ENCODE measurements around the gene CAPZB.

CAPZB gene

GRCh38 chr1:19468397-19468956 lies 16.9 kb downstream of the CAPZB start:
- peak overlapping the region; percentile 65 to 87 (median 76) for H3K27ac ChIP-seq
- TF ChIP-seq Cebpa-rat (IDR thresholded peaks at IDR 0.05) = no peak
- H3K4me1 ChIP-seq = peaks cover 57 to 99% (median 90%) of the 10 kb centered on the region in 10 experiments
- peaks cover 13 to 59% (median 44%) of the 10 kb centered on the region in 11 experiments; a peak in 19 of 22 replicates for H3K36me3 ChIP-seq
- peak overlapping the region in 8 of 10 experiments; percentile 21 to 54 (median 37); a peak in 12 of 20 replicates for H3K4me3 ChIP-seq
- no peaks in the 10 kb centered on the region for H3K9me3 ChIP-seq (replicated peaks in 1 of 11)
- no peaks in the 10 kb centered on the region; a peak in 1 of 22 replicates for H3K27me3 ChIP-seq
- H3K4me2 ChIP-seq = peak overlapping the region; percentile 73 to 98 (median 93)
- peaks cover 91 to 100% (median 98%) of the 10 kb centered on the region in 11 experiments for H4K20me1 ChIP-seq
- H3K9ac ChIP-seq = peak overlapping the region; percentile 45 to 77 (median 66); a peak in 21 of 22 replicates

GRCh38 chr1:19467199-19468187 lies 17.8 kb downstream of the CAPZB start:
- H3K4me2 ChIP-seq = peak overlapping the region; percentile 73 to 98 (median 93)
- TF ChIP-seq Cebpa-rat (IDR thresholded peaks at IDR 0.05) = no peak
- H4K20me1 ChIP-seq = peaks cover 93 to 100% (median 98%) of the 10 kb centered on the region in 11 experiments
- H3K36me3 ChIP-seq = peaks cover 6 to 52% (median 37%) of the 10 kb centered on the region in 11 experiments; a peak in 18 of 22 replicates
- peak overlapping the region; percentile 34 to 77 (median 66); a peak in 13 of 22 replicates for H3K9ac ChIP-seq
- H3K4me3 ChIP-seq = peak overlapping the region in 3 of 10 experiments; percentile 36 to 54 (median 46); a peak in 3 of 20 replicates
- peak overlapping the region in 9 of 11 experiments; percentile 10 to 87 (median 77); a peak in 13 of 22 replicates for H3K27ac ChIP-seq
- no peaks in the 10 kb centered on the region for H3K9me3 ChIP-seq (replicated peaks in 1 of 11)
- peaks cover 67 to 99% (median 92%) of the 10 kb centered on the region in 10 experiments for H3K4me1 ChIP-seq
- H3K27me3 ChIP-seq = no peaks in the 10 kb centered on the region; a peak in 1 of 22 replicates

- Histone ChIP-seq H3K27ac (no peak overlapping the region), H3K4me3 (no peak overlapping the region), H3K4me2 (peak overlapping the region in 3 of 11 experiments; percentile 94 to 98 (median 98); a peak in 5 of 22 replicates), H3K27me3 (no peaks in the 10 kb centered on the region; a peak in 1 of 22 replicates), H3K9ac (no peak overlapping the region), H3K4me1 (peaks cover 68 to 97% (median 92%) of the 10 kb centered on the region in 10 experiments), H3K9me3 (replicated peaks in 1 of 11) (no peaks in the 10 kb centered on the region), H3K36me3 (peaks cover 3 to 44% (median 31%) of the 10 kb centered on the region in 11 experiments; a peak in 19 of 22 replicates), H4K20me1 (peaks cover 95 to 100% (median 98%) of the 10 kb centered on the region in 11 experiments)
- no peak for TF ChIP-seq Cebpa-rat (IDR thresholded peaks at IDR 0.05)
Observed at GRCh38 chr1:19466112-19466561, 19.2 kb downstream of the CAPZB start.

GRCh38 chr1:19465650-19466049 lies 19.7 kb downstream of the CAPZB start:
- H3K9me3 ChIP-seq (replicated peaks in 1 of 11) = no peaks in the 10 kb centered on the region
- no peak overlapping the region for H3K4me3 ChIP-seq
- H4K20me1 ChIP-seq = peaks cover 93 to 100% (median 97%) of the 10 kb centered on the region in 11 experiments
- H3K27ac ChIP-seq = no peak overlapping the region
- H3K4me2 ChIP-seq = peak overlapping the region in 4 of 11 experiments; percentile 85 to 98 (median 96); a peak in 7 of 22 replicates
- H3K9ac ChIP-seq = no peak overlapping the region
- H3K36me3 ChIP-seq = peaks cover 0 to 42% (median 27%) of the 10 kb centered on the region in 11 experiments; a peak in 19 of 22 replicates
- no peak for TF ChIP-seq Cebpa-rat (IDR thresholded peaks at IDR 0.05)
- peaks cover 65 to 94% (median 88%) of the 10 kb centered on the region in 10 experiments for H3K4me1 ChIP-seq
- no peaks in the 10 kb centered on the region; a peak in 1 of 22 replicates for H3K27me3 ChIP-seq

- H3K4me2 ChIP-seq = peak overlapping the region in 6 of 11 experiments; percentile 26 to 98 (median 90); a peak in 10 of 22 replicates
- H3K36me3 ChIP-seq = peaks cover 0 to 44% (median 27%) of the 10 kb centered on the region in 11 experiments; a peak in 19 of 22 replicates
- H3K9me3 ChIP-seq (replicated peaks in 1 of 11) = no peaks in the 10 kb centered on the region
- peaks cover 61 to 94% (median 84%) of the 10 kb centered on the region in 10 experiments for H3K4me1 ChIP-seq
- H4K20me1 ChIP-seq = peaks cover 91 to 100% (median 97%) of the 10 kb centered on the region in 11 experiments
- H3K4me3 ChIP-seq = no peak overlapping the region
- H3K9ac ChIP-seq = no peak overlapping the region
- no peaks in the 10 kb centered on the region; a peak in 1 of 22 replicates for H3K27me3 ChIP-seq
- H3K27ac ChIP-seq = no peak overlapping the region
- no peak for TF ChIP-seq Cebpa-rat (IDR thresholded peaks at IDR 0.05)
Observed at GRCh38 chr1:19465123-19465522, 20.2 kb downstream of the CAPZB start.

- Histone ChIP-seq H3K9ac (no peak overlapping the region), H3K27ac (0 out of 22 replicates have a peak overlapping the region, but pooled peaks of 1 of the 11 experiments have one; percentile 6), H3K4me1 (peaks cover 61 to 94% (median 83%) of the 10 kb centered on the region in 10 experiments), H3K36me3 (peaks cover 0 to 49% (median 27%) of the 10 kb centered on the region in 11 experiments; a peak in 19 of 22 replicates), H3K4me3 (no peak overlapping the region; a peak in 1 of 20 replicates), H3K4me2 (peak overlapping the region in 7 of 11 experiments; percentile 22 to 98 (median 85); a peak in 12 of 22 replicates), H4K20me1 (peaks cover 91 to 100% (median 97%) of the 10 kb centered on the region in 11 experiments), H3K27me3 (no peaks in the 10 kb centered on the region; a peak in 1 of 22 replicates), H3K9me3 (replicated peaks in 1 of 11) (no peaks in the 10 kb centered on the region)
- no peak for TF ChIP-seq Cebpa-rat (IDR thresholded peaks at IDR 0.05)
Observed at GRCh38 chr1:19464696-19465095, 20.6 kb downstream of the CAPZB start.

GRCh38 chr1:19463504-19463803 lies 21.9 kb downstream of the CAPZB start:
- H3K36me3 ChIP-seq = peaks cover 0 to 55% (median 28%) of the 10 kb centered on the region in 11 experiments; a peak in 19 of 22 replicates
- no peaks in the 10 kb centered on the region for H3K9me3 ChIP-seq (replicated peaks in 1 of 11)
- peak overlapping the region; percentile 70 to 98 (median 84) for H3K4me2 ChIP-seq
- no peaks in the 10 kb centered on the region; a peak in 1 of 22 replicates for H3K27me3 ChIP-seq
- TF ChIP-seq Cebpa-rat (IDR thresholded peaks at IDR 0.05) = no peak
- peaks cover 61 to 96% (median 83%) of the 10 kb centered on the region in 10 experiments for H3K4me1 ChIP-seq
- peak overlapping the region in 5 of 11 experiments; percentile 38 to 46 (median 42); a peak in 5 of 22 replicates for H3K9ac ChIP-seq
- peak overlapping the region in 6 of 11 experiments; percentile 20 to 63 (median 42); a peak in 9 of 22 replicates for H3K27ac ChIP-seq
- no peak overlapping the region for H3K4me3 ChIP-seq
- H4K20me1 ChIP-seq = peaks cover 91 to 100% (median 99%) of the 10 kb centered on the region in 11 experiments
